HG02623 (cell line): Measurements from ENCODE around the gene DHX8.
"Not testable (repeated sequence)": the region's sequence is repeated elsewhere in the genome, so short reads cannot be mapped to it uniquely, and the experiment has no call there.

Experiments used
- ATAC-seq: cut with Tn5 transposase; IDR thresholded peaks from one replicate; pipeline ENCODE4 v1.9.1; 2021; ENCODE audit warnings: moderate library complexity; ENCODE audit not compliant: unreplicated experiment

Gene DHX8

DNA sequence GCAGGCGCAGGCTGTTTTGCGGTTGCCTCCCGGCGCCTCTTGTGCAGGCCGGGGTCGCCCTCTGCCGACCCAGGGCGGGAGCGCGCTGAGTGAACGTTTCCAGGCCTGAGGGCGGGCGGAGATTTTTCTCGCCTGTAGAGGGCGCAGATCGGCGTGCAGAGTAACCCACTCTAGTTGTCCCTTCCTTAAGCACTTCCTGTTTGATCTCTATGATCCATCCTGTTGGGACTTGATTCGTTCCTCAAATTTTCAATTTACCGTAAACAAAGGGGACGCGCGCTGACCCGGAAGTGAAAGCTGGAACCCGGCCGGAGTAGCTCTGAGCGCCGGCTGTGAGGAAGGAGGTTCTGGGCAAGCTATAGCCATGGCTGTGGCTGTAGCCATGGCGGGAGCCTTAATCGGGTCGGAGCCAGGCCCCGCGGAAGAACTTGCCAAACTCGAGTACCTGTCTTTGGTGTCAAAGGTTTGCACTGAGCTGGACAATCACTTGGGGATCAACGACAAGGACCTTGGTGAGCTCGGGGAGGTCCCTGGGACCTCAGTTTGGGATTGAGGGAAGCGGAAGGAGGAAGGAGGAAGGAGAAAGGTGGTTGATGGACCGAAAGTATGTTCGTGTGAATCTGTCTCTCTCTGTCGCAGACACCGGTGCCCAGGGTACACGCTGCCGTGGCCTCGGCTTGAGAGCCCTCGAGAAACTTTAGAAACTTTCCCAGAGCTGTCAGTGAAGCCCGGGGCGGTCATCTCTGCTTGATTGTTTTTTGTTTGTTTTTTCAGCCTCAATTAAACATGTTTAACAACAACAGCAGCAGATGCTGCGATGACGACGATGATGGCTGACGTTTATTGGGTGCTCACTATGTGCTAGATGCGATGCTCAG lies at the start of gene DHX8:
Gene DHX8 (plus strand): TSS at position 302 of the 878 bp plus-strand sequence. CDS start 63 bp downstream, at position 365.
- peak; percentile 95 for ATAC-seq

DNA sequence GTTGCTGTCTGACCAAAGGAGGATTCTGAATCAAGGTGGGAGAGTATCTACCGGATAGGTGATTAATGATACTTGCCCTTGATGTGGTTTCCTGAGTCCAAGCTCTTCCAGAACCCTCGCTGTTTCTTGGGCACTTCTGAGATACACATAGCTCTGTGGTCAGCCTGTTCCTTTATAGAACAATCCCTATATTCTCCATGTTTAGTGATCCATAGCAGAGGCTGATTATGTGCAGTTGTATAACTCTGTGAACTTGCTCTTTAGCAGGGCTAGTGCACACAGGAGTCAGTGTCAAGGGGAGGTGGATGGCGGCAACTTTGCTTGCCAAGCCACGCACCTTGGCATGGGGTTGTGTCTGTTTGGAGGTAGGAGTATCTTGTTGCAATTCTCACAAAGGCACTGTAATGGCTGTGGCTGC lies 48.9 kb upstream of the DHX8 start:
- ATAC-seq, result no peak

DNA sequence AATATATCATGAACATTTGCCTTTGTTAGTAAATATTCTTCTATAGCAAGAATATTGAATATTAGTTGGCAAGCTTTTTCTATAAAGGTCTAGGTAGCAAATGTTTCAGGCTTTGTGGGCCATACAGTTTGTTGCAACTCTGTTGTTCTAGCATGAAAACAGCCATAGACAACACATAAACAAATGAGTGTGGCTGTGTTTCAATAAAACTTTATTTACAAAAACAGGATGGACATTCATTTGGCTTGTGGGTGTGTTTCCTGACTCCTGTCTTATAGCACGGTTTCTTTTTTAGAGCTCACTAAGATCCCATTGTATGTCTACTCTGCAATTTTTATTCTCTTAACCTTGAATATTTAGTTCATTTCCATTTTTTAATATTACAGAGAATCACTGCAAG lies 46.0 kb upstream of the DHX8 start:
- ATAC-seq, result no peak

DNA sequence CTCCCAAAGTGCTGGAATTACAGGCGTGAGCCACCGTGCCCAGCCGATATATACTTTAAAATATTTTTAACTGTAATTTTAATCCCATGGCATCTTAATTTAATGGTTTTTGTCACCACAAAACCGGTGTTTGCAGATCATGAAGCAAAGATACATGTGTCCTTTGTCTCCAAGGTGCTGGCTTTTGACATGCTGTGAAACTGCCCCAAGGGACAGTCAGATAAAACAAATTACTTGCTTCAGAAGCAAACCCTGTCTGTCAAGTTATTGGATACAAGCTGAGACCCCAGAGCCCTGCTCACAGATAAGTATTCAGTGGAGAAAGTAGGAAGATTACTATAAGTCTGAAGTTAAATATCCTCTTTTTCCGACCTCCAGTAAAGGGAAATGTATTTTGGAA lies 45.1 kb upstream of the DHX8 start:
- no peak for ATAC-seq

DNA sequence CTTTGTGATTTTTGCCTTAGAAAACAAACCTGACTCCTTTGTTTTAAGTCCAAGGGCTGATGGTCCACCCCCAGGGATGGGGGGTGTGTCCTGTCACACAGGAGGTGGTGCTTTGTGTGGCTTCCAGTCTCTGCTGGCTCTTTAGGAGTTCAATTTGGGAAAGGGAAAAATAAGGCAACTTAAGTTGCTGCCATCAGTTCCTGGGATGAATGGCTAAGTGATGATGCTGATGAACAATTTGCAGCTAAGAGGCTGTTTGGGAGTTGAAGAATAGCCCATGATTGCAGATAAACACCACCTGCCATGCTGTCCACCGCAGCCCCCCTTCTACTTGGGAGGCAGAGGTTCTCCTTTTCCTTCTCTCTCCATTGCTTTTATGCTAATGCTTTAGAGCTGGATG lies 44.7 kb upstream of the DHX8 start:
- ATAC-seq, result no peak

DNA sequence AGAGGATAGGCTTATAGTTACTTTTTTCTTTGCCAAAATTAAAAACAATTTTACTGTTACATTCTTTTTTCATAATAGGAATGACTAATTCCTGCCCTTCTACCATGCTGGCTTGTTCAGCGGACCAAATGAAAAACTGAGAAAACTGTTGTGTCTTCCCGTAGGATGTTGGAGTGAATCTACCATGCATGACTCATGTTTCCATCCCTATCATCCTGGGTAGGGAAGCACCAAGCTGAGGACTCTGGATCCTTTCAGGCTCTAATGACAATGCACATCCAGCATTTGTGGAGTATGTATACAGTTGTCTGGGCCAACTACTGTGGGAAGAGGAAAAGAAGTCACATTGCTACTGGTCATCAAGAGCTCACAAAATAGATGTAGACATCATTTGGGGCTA lies 41.1 kb upstream of the DHX8 start:
- no peak for ATAC-seq

DNA sequence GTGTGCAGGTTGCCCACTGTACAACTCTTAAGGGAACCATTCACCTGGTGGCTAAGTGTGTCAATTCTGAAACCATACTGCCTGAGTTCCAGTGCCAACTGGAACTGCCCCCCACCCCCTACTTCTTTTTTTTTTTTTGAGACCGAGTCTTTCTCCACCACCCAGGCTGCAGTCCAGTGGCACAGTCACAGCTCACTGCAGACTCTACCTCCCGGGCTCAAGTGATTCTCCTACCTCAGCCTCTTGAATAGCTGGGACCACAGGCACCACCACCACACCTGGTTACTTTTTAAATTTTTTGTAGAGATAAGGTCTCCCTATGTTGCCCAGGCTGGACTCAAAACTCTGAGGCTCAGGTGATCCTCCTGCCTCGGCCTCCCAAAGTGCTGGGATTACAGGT lies 40.4 kb upstream of the DHX8 start:
- ATAC-seq, result no peak

DNA sequence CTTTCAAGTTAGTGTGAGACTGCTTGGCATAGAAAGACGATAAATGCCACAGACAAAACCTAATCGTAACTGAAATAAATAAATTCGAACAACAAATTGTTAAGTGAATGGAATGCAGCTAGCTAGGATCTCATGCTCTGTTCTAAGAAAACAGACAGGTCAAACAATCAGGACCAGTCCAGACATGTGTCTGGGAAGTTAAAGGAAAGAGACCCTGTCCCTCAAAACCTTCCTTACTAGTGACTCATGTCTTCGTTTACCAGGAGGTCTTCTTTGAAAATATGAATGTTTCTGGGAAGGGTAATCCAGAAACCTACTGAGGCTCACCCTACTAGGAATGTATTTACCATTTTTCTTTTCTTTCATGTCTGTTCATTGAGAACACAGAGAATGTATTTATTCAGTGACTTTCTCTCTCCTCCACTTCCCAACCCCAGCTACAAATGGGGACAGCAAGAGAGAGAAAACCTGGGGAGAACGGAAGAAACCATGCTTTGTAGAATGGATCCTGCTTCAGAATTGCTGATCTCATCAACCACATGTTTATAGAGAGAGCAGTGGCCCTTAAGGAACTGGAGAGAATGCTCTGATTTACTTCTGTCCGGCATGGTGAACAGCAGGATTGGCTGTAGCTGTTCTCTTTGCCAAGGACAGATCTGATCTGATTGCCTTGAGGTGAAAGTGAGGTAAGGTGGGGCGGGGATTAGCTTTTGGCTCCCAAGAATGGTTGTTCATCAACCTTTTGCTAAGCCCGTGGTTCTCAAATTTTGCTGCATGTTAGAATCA lies 39.4 kb upstream of the DHX8 start:
- no peak for ATAC-seq

DNA sequence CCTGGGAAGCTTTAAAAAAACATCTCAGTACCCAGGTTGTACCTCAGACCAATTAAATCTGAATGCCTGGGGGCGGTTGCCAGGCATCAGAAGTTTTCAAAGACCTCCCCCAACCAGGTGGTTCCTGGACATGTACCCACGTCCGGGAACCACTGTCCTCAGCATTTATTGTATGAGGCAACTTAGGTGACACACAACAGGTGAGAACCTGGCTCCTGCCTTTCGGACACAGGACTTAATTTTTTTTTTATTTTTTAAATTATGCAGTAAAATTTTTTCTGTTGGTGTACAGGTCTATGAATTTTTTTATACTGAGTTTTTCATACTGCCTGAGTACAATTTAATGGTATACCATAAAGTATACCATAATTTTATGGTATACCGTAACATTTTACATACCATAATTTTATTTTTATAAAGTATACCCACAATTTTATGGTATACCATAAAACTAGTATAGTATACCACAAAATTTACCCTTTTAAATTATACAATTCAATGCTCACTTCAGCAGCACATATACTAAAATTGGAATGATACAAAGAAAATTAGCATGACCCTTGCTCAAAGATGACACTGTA lies 38.7 kb upstream of the DHX8 start:
- ATAC-seq, result no peak

DNA sequence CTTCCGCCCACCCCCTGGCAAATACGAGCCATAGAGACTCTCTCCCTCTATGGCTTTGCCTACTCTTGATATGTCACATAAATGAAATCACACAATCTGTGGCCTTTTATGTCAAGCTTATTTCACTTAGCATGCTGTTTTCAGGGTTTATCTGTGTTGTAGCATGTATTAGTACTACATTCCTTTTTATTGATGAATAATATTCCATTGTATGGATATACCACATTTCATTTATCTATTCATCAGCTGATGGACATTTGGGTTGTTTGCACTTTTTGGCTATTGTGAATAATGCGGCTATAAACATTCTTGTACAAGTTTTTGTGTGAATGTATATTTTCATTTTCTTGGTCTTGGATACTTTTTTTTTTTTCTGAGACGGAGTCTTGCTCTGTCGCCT lies 37.0 kb upstream of the DHX8 start:
- ATAC-seq, result no peak

DNA sequence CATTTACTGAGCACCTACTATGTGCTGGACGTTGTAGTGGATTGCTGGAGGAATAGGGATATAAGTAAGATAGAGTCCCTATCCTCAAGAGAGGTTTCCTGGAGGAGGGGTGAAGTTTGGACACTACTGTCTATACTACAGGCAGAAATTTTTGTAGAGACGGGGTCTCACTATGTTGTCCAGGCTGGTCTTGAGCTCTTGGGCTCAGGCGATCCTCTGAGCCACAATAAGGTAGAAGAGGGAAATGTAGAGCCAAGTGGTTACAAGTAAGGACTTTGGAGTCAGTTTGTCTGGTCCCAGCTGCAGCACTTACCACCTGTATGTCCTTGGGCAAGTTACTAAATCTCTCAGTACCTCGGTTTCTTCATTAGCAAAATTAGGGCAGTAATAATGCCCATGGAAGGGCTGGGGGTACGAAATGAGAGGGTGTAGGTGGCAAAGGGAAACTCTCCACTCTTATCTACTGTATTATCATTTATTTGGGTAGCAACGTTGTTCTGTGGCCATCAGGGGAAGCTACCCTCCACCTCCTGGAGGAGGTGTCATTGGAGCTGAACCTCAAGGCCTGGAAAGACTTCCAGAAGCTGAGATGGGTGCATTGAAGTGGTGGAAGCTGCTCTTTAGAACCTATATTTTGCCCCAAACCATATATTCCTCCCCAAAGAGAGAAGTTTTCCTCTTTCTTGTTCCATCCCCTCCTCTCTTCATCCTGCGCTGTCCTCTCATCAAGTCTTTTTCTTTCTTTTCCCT lies 34.9 kb upstream of the DHX8 start:
- no peak for ATAC-seq

DNA sequence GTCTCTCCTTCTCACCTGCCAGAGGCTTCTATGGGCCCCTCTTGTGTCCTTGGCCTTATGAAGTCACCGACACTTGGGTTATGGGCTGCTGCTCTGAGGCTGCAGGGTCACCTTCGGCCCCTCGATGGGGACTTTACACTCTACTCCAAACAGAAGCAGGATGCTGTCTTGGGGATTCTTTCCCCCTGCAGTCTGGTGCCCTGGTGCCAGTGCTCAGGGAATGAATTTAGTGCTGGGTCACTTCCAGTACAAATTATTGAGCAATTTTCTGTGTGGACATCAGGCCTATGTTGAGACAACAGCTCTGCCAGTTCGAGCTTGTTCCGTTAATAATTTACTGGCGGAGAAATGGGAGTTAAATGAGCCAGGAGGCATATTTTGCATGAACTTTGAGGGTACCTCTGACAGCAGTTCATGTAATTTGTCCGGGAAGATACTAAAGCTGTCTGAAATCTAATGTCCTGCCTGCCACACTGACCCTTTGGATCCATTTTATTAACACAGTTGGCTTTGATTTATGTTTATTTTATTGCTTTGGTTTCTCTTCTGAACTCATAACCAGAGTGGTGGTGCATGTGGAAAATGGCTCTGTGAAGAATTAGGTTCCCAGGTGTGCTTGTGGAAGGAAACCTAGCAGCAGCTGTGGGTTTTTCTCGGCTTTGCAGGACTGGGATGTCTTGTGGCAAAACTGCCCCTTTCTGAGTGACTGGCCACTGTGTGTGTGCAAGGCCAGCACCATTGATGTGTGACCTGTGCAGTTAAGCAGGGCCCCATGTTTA lies 34.1 kb upstream of the DHX8 start:
- no peak for ATAC-seq

DNA sequence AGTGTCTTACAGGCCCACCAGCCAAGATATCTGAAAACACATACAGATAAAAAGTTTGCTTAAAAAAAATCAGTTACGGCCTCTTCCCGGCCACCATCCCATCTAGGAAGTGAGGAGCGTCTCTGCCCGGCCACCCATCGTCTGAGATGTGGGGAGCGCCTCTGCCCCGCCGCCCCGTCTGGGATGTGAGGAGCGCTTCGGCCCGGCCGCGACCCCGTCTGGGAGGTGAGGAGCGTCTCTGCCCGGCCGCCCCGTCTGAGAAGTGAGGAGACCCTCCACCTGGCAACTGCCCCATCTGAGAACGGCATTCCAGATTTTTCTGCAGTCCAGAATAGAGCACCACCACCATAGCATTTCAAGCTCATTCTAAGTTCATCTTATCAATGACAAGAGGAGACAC lies 33.0 kb upstream of the DHX8 start:
- not testable (repeated sequence) for ATAC-seq

DNA sequence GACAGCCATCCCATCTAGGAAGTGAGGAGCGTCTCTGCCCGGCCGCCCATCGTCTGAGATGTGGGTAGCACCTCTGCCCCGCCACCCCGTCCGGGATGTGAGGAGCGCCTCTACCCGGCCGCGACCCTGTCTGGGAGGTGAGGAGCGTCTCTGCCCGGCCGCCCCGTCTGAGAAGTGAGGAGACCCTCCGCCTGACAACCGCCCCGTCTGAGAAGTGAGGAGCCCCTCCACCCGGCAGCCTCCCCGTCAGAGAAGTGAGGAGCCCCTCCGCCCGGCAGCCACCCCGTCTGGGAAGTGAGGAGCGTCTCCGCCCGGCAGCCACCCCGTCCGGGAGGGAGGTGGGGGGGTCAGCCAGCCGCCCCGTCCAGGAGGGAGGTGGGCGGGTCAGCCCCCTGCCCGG lies 32.0 kb upstream of the DHX8 start:
- ATAC-seq, result not testable (repeated sequence)

DNA sequence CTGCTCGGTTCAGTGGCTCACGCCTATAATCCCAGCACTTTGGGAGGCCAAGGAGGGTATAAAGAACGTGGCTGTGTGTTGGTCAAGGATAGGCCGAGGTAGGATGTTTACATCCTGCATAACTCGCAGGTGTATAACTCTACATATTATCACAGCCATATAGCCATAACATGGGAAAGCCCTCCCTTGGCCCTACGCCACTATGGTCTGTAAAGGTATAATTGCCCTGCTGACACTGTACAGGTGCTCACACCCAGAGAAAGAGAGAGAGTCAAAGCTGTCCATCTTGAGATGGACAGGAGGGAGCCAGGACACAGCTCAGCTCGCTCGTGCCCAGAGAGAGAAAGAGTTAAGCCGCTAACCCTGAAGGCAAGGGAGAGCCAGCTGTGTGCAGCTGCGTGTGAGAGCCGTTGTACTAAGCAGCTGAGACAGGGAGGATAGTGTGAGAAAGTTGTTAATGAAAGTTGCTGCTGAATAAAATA lies 30.4 kb upstream of the DHX8 start:
- no peak for ATAC-seq

DNA sequence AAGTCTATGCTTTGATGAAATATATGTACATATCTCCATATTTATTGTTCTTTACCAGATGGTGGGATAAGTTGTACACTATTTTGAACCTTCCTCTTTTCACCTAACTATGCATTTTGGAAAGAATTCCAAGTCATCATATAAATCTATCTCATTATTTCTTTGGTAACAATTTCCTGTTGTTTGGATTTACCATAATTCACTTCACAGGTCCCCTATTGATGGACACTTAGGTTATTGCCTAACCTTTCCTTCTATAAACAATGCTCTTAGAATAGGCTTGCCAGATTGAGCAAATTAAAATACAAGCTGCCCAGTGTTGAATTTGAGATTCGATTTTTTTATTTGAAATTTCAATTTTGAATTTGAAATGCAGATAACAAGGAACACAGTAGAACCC lies 28.9 kb upstream of the DHX8 start:
- no peak for ATAC-seq

DNA sequence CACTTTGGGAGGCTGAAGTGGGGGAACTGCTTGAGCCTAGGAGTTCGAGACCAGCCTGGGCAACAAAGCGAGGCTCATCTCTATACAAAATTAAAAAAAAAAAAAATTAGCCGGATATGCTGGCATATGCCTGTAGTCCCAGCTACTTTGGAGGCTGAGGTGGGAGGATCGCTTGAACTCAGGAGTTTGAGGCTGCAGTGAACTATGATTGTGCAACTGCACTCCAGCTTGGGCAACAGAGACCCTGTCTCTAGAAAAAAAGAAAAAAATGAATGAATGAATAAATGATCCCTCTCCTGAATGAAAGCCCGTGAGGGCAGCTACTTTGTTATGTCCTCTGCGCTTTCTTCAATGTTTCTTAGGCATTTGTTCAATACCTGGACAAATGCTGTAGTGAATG lies 27.7 kb upstream of the DHX8 start:
- no peak for ATAC-seq

DNA sequence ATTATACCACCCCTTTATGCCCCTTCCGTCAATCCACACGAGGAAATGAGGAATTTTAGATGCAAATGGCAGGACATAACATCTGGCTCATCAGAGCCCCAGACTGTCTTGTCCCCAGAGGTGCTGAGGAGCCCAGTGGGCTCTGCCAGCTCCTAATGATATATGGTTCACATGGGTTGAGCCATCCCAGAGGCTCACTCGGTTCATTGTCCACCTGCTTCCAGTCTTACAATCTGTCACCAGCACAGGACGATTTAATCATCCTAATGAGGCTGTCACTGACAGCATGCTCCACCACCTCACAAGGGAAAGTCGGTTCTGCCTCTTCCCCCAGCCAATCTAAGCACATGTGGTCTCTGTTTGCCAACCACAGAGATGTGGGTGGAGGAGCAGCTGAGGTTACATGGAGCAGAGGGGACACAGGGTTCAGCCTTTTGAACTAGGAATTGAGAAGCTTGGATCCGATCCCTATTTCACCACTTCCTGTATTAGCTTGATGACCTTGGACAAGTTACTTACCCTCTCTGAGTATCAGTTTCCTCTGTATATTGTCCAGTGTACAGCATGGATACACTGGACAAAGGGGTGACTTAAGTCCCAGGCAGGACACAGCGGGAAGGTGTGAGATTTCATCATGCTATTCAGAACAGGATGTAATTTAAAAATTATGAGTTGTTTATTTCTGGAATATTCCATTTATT lies 27.0 kb upstream of the DHX8 start:
- no peak for ATAC-seq

DNA sequence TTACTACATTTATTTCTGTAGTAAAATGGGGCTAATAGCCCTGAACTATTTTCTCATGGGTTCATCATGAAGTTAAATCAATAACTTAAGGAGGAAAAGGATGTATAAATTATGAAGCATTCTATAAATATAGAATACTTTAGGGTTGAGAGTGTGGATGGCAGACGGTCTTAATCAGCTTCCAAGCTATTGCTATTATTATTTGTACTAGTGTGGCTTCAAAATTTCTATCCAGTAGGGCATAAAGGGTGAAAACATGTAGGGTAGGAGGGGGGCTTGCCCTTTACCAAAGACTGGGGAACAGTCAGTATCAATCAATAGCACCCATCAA lies 26.4 kb upstream of the DHX8 start:
- ATAC-seq, result no peak

DNA sequence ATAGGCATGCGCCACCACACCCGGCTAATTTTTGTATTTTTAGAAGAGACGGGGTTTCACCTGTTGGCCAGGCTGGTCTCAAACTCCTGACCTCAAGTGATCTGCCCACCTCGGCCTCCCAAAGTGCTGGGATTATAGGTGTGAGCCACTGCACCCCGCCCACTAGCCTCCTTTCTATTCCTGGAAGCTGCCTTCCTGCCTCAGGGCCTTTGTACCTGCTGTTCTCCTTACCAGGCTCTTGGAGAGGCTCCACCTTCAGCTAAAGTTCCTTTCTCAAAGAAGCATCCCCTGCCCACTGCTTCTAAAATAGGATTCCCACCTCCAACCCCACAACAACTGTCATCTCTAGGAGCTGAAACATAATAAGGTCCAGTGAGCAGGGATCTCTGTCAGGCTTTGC lies 23.9 kb upstream of the DHX8 start:
- not testable (repeated sequence) for ATAC-seq
